ENCODE data around the gene CA6.
"Not testable (repeated sequence)": the region's sequence is repeated elsewhere in the genome, so short reads cannot be mapped to it uniquely, and the experiment has no call there.

The CA6 gene

GRCh38 chr1:9008236-9008635 is 62.6 kb downstream of the CA6 start:
- no peak for DNase-seq

- no peak for DNase-seq
Measured at GRCh38 chr1:9009438-9010370, 64.0 kb downstream of the CA6 start.

- DNase-seq, result no peak
Measured at GRCh38 chr1:9010781-9011323, 65.2 kb downstream of the CA6 start.

- DNase-seq, result no peak
Measured at GRCh38 chr1:9013819-9014218, 68.2 kb downstream of the CA6 start.

- no peak for DNase-seq
Measured at GRCh38 chr1:9014475-9015375, 69.1 kb downstream of the CA6 start.

- DNase-seq, result no peak
Measured at GRCh38 chr1:9016455-9016854, 70.8 kb downstream of the CA6 start.

GRCh38 chr1:9018333-9018732 is 72.7 kb downstream of the CA6 start:
- no peak for DNase-seq

- no peak for DNase-seq
Measured at GRCh38 chr1:9019896-9020295, 74.2 kb downstream of the CA6 start.

- DNase-seq, result no peak
Measured at GRCh38 chr1:9020305-9020704, 74.6 kb downstream of the CA6 start.

- not testable (repeated sequence) for DNase-seq
Measured at GRCh38 chr1:9022026-9022738, 76.5 kb downstream of the CA6 start.

GRCh38 chr1:9022773-9023172 is 77.1 kb downstream of the CA6 start:
- DNase-seq, result no peak
